Stimulated activated naive CD4-positive, alpha-beta T cell (primary cell): Measurements from ENCODE around the gene IRGQ.
"Not testable (repeated sequence)": the region's sequence is repeated elsewhere in the genome, so short reads cannot be mapped to it uniquely, and the experiment has no call there.

Source experiments
- DNase-seq, 6 experiments: peaks; one replicate each; lab custom pipeline; 2025; lab: John Stamatoyannopoulos, UW

Gene IRGQ

DNA sequence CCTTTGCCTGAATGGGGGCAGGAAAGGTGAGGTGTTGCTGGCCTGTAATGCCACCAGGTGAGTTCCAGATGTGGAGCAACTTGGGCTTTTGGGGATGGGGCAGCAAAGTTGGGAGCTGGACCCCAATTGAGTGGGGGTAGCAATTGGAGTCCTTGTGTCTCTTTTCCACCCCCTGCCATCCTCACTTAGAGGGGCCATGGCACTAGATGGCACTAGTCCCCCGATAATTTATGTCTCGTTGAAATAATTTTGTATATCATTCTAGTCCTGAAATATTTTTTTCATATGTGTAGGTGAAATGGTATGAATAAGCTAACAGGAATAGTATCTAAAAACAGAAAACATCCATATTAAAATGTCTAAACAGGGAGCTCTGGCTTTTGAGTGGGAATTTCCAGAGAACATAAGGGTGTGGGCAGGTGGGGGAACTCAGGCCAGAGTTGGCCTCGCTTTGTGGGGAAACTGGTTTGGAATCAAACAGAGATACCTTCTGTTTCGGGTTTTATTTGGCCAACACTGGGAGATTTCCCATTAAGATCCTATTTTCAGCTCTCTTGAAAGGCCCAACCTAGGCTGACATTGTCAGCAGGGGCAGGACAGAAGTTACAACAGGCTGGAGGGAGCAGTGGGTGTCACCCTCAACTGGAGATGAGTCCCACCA, 3.8 kb upstream of the IRGQ start:
- no peak for DNase-seq

- no peak for DNase-seq
These were observed 2.7 kb upstream of the IRGQ start for GRCh38 chr19:43598445-43599240.

DNA sequence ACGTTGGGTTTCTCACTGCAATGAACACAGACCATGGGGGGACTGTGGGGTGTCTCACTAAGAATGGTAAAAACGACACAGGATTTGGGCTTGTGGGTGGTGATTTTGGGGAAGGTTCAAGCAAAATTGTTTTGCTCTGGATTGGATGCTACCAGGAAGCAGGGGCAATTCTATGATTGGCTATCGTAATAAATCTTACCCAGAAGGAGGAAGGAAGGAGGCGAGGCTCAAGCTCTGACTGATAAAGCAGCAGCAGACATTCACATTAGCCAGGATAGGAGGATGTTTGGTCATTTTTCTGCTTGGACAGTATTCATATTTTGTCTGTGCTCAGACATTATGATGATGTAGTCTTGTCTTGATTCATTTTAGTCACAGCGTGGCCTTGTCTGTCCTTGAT, 1.9 kb upstream of the IRGQ start:
- no peak for DNase-seq

DNA sequence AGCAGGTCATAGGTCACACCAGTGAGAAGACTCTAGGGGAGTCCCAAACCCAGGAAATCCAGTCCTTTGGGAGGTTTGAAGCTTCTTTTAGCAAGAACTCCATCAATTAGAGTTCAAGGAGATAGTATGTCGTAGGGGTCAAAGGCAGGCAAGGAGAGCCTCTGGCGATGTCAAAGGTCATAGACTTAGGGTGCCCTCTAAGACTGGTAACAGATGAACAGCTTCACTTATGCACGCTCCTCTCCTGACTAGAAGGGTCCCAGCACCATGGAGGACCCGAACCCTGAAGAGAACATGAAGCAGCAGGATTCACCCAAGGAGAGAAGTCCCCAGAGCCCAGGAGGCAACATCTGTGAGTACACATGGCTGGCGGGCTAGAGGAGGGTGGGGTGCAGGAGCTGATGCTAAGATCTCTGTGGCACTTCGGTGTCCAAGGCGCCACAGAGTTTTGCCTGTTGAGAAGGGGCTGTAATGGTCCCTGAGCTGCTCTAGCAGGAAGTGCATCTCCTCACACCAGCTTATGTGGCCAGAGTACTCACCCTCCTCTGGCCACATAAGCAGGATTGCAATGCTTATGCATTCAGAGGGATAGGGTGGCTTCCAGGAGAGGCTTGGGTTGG, 1.0 kb upstream of the IRGQ start:
- DNase-seq = no peak

- peak in 1 of 6 experiments; percentile 27 for DNase-seq
These were observed 332 bp downstream of the IRGQ start for GRCh38 chr19:43595605-43595998.

GRCh38 chr19:43594710-43595604, 977 bp downstream of the IRGQ start:
- DNase-seq = peak; percentile 56 to 77 (median 68)

DNA sequence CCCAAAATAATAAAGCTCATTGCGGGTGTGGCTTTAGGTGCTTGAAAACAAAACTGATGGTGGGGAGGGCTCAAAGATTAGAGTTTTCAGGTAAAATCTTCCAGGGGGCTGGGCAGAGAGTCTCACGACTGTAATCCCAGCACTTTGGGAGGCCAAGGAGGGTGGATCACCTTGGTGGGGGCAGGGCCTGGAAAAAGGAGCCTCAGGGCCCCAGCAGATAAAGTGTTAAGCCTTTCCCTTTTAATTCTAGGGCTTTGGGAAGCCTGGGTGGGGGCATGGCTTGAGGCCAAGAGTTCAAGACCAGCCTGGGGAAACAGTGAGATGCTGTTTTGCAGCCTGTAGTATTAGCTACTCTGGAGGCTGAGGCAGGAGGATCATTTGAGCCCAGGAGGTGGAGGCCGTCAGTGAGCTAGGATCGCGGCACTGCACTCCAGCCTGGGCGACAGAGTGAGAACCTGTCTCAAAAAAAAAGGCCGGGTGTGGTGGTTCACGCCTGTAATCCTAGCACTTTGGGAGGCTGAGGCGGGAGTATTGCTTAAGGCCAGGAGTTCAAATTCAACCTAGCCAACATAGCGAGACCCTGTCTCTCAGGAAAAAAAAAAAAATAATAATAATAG, 1.7 kb downstream of the IRGQ start:
- no peak for DNase-seq

- DNase-seq = no peak
These were observed 3.1 kb downstream of the IRGQ start for GRCh38 chr19:43592800-43593350.

DNA sequence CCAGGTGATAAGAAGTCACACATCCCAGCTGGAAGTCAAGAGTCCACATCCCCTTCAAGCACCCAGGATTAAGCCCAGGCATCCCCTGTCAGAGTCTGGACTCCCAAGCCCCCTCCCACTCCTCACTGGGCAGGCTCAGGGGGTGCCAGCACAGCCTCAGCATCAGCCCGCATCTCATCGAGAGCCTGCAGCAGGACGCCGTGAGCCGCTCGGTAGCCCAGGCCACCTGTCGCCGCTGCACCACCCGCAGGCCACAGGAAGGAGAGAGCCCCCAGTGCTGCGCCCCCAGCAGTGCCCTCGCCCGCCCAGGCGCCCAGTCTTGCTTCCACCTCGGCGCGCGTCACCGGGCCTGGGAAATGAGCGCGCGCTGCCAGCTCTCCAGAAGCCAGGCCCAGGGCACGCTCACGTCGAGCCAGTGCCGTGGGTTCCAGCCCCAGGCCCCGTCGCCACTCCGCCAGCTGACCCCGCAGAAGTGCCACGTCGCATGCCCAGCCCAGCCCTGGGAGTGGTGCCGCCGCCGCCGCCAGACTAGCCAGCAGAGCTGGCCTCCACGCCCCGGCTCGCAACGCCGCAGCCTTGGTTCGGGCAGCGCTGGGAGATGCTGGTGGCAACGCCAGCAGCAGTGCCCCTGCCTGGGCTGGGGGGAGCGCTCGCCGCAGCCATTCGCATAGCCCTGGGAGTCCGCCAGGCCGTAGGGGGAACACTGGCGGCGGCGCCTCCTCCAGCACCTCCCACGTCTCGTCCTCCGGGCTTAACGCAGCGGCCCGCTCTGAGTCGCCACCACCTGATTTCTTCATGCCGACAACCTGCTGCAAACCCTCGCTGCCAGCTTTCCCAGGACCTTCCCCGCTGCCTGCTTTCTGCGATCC, 3.8 kb downstream of the IRGQ start:
- DNase-seq = no peak

DNA sequence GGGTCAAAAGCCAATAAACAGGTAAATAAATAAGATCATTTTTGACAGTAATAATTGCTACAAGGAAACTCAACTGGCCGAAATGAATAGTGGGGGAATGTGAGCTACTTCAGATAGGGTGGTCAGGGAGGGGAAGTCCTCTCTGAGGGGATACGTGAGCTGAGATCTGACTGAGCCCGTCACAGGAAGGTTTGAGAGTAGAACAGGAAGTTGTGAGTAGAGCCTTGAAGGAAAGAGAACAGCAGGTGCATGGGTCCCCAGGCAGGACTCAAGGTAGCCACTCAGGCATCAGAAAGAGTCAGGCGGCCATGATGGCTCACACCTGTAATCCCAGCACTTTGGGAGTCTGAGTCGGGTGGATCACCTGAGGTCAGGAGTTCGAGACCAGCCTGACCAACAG, 6.3 kb downstream of the IRGQ start:
- DNase-seq = no peak

DNA sequence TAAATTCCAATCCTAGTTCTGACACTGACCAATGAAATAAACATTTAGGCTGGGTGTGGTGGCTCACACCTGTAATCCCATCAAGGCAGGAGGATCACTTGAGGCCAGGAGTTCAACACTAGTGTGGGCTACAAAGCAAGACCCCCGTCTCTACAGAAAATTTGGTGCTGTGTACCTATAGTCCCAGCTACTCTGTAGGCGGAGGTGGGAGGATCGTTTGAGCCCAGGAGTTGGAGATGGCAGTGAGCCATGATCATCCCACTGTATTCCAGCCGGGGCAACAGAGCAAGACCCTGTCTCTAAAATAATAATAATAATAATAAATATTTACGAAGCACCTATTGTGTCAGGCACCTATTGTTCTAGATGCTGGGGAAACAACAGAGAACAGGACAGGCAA, 6.7 kb downstream of the IRGQ start:
- no peak for DNase-seq

GRCh38 chr19:43587029-43587428, 8.9 kb downstream of the IRGQ start:
- DNase-seq = not testable (repeated sequence)

GRCh38 chr19:43586346-43586745, 9.6 kb downstream of the IRGQ start:
- no peak for DNase-seq

GRCh38 chr19:43584484-43584883, 11.4 kb downstream of the IRGQ start:
- no peak for DNase-seq

DNA sequence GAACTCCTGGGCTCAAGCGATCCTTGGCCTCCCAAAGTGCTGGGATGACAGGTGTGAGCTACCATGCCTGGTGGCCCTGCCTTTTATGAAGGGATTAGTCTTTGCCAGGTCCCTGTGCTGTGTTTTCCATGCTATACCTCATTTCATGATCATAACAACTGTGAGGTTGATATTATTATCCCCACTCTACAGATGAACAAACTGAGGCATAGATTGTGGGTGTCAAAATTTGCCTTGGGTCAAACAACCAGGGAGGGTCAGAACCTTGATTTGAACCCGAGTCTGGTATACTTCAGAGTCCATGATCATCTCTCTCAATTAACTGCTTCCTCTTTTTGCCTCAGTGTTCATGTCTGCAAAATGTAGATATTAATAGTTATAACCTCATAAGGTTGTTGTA, 13.4 kb downstream of the IRGQ start:
- DNase-seq = no peak

DNA sequence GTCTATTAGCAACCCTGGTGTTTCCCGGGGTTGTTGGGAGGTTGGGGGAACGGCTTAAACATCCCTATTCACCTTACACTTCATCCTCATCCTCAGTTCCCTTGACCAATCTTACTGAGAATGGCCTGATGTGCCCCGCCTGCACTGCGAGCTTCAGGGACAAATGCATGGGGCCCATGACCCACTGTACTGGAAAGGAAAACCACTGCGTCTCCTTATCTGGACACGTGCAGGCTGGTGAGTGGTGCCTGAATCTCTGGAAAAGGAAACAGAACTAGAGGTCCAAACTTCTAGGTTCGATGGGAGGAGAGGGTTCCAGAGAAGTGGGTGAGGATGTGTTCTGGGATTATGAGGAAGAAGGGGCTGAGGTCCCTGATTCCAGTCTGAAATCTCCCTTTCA, 14.5 kb downstream of the IRGQ start:
- no peak for DNase-seq

DNA sequence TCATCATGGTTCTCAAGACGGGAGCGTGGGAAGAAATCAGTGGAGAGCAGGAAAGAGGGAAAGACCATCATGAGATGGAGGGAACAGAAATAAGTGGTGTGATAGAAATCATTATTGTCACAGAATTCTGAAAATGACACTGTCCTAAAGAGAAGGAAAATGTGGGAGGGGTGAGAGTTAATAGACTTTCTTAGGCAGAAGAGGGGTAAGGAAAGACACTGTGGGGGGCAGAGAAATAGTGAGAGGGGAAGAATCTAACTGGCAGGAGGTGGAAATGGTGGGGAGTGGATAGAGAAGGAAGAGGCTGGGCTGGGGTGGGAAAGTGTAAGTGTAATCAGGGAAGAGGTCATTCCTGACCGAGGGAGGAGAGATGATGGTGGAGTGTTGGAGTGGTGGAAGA, 17.1 kb downstream of the IRGQ start:
- no peak for DNase-seq

GRCh38 chr19:43575955-43576878, 19.7 kb downstream of the IRGQ start:
- peak in 1 of 6 experiments; percentile 50 for DNase-seq
